ENCODE results near the gene CIZ1.
"Not testable (repeated sequence)": the region's sequence is repeated elsewhere in the genome, so short reads cannot be mapped to it uniquely, and the experiment has no call there.

CIZ1 gene

DNA sequence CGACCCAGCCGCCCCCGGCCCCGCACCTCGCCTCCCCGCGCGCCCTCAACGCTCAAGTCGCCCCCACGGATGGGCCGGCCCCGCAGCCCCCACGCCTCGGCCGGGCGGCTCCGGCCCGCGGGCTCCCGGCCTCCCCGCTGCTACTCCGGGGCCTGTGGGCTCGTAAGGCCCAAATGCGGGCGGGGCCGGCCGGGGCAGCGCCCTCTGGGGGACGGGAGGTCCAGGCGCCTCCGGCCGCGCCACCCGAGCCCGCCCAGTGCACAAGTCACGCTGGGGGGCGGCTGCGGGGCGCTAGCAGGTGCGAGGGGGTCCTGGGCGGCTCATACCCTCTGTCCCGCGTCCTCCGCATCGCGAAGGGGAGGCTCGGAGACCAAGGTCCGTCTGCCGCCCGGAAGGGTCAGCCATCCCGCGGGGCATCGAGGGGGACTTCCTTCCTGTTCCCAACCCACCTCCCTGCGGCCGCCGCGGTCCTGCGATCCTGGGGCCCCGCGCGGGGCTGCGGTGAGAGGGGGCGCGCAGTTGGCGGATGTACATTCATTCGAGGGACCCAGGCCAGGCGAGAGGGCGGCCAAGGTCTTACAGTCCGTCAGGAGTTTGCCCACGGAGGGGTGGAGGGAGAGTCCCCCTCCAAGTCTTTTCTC is at the start of gene CIZ1:
Gene CIZ1, minus strand, starts transcription at position 167 of the 641 bp plus-strand sequence. CDS start 715 bp downstream, outside the sequence.
- peak; percentile 78 for DNase-seq
- no peaks in the 10 kb centered on the region for H3K9me3 Mint-ChIP-seq
- peaks cover 40% of the 10 kb centered on the region for H3K27me3 Mint-ChIP-seq
- H3K27ac Mint-ChIP-seq, result peak within 1 kb of the TSS; percentile 83
- peak within 1 kb of the TSS; percentile 93 for H3K4me3 Mint-ChIP-seq
- CTCF ChIA-PET, result interaction anchor here (1.5 to 2.1 kb wide), 3 partner anchors 11 to 32 kb away, joined by 4 to 9 read pairs (median 5); partner anchors contain the start of genes BBLN and DNM1
- H3K4me1 Mint-ChIP-seq, result peaks cover 41% of the 10 kb centered on the region
- H3K36me3 Mint-ChIP-seq, result peaks cover 20% of the 10 kb centered on the region

DNA sequence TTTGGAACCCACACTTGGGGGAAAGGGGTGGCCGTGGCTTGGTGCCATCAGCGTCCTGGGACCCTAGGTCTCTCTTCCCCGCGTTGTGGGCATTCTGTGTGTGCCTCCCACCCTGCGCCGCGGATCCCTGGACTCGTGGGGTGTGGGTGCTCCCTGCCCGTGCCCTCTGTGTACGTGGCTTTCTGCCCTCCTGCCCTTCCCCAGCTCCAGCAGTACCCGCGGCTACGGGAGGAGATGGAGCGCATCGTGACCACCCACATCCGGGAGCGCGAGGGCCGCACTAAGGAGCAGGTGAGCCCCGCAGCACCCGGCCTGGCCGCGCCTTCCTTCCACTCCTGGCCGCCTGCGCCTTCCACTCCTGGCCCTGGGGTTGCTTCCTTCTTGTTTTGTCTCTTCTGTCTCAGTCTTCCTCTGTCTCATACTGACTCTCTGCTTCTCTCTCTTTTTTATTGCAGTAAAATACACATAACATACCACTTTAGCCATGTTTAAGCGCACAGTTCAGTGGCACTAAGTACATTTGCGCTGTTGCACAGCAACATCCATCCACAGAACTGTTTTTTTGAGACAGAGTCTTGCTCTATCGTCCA is 42.5 kb upstream of the CIZ1 start:
- Mint-ChIP-seq H3K27me3 (peaks cover 10% of the 10 kb centered on the region), H3K4me3 (no peak overlapping the region), H3K36me3 (no peaks in the 10 kb centered on the region), H3K9me3 (no peaks in the 10 kb centered on the region), H3K4me1 (no peaks in the 10 kb centered on the region), H3K27ac (no peak overlapping the region)
- CTCF ChIA-PET, result interaction anchor here (0.6 kb wide), 1 partner anchor 13 kb away, joined by 3 read pairs; no protein-coding TSS in a partner anchor
- DNase-seq, result no peak

DNA sequence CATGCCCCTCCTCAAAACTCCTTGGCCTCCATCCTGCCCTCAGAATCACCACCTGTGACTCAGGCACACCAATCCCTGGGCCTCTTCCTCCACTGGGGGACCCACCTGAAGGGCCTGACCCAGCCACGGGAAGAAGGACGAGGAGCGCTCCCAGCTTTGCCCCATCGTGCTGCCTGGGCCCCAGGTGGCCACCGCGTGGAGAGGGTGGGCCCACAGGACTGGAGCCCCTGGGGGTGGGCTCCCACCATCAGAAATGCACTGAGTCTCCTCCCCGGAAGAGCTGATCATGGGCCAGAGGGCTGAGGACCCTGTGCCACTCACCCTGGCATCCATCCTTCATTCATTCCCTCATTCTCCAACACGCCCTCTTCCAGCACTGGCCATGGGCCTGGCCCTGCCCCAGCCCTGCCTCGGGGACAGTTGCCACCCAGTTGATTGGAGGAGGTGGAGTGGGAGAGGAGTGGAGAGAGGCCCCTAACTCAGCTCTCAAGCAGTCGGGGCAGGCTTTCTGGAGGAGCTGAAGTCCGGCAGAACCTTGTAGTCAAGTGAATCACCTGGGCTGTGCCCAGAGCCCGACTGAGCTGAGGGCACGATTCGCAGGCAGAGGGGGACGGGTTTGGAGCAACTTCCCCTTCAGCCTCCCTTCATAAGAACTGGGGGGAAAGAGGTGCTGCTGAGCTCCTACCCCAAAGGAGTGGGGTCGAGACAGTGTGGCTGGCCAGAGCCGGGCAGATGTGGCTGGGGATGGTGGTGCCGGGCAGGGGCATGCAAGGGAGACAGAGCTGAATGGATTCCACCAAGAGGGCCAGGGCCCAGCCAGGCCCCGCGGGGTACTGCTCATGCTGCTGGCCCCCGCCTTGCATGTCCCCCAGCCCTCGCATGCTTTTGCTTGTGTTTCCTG is 41.4 kb upstream of the CIZ1 start:
- H3K4me1 Mint-ChIP-seq, result no peaks in the 10 kb centered on the region
- no peak for DNase-seq
- no peak overlapping the region for H3K27ac Mint-ChIP-seq
- H3K4me3 Mint-ChIP-seq, result no peak overlapping the region
- CTCF ChIA-PET, result no interaction called here
- H3K36me3 Mint-ChIP-seq, result no peaks in the 10 kb centered on the region
- no peaks in the 10 kb centered on the region for H3K9me3 Mint-ChIP-seq
- peaks cover 13% of the 10 kb centered on the region for H3K27me3 Mint-ChIP-seq

DNA sequence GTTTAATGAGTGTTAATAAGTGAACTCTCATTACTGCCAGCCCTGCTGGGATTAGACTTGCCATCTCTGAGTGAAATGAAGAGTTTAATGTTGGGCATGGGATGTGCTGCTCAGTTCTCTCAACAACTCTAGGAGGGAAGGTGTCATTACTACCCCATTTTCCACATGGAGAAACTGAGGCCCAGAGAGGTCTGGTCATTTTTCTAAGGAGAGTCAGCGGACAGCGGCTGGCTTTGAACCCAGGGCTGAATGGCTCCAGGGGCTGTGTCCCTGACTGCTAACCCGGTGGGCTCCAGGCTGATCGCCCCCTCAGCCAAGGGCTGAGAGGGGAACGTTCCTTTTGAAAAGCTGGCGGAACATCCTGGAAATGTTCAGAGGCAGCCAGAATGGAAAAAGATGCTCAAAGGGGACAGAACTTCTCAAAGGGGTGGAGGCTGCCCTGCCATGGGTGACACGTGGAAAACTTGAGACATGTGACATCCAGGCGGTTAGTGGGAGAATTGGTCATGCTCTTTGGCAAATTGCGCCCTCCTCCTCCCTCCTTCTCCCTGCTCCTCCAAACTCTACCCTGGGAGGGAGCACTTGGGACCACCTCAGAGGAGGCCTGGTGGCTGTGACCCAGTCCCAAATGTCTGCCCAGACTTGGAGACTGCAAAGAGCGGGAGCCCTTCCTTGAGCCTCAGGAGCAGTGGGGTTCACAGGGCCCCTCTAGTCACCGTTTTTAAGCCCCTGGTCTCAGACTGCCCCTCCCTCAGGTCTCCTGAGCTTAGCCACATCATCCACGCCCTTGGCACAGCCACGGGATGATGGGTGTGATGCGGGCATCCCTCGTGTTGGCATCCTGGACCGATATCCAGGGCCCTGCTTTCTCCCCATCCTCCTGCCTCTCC is 40.5 kb upstream of the CIZ1 start:
- no peak for DNase-seq
- CTCF ChIA-PET, result no interaction called here
- no peak overlapping the region for H3K27ac Mint-ChIP-seq

GRCh38 chr9:128230897-128231296 is 39.5 kb upstream of the CIZ1 start:
- H3K27ac Mint-ChIP-seq, H3K9me3 Mint-ChIP-seq, H3K36me3 Mint-ChIP-seq, H3K4me3 Mint-ChIP-seq, CTCF ChIA-PET, H3K4me1 Mint-ChIP-seq, DNase-seq: not testable (repeated sequence)
- peaks cover 18% of the 10 kb centered on the region for H3K27me3 Mint-ChIP-seq

More for the DNA sequence above, 40.5 kb upstream of the CIZ1 start:
- Mint-ChIP-seq H3K4me1 (no peaks in the 10 kb centered on the region), H3K4me3 (no peak overlapping the region), H3K27me3 (peaks cover 13% of the 10 kb centered on the region), H3K36me3 (no peaks in the 10 kb centered on the region), H3K9me3 (no peaks in the 10 kb centered on the region)

DNA sequence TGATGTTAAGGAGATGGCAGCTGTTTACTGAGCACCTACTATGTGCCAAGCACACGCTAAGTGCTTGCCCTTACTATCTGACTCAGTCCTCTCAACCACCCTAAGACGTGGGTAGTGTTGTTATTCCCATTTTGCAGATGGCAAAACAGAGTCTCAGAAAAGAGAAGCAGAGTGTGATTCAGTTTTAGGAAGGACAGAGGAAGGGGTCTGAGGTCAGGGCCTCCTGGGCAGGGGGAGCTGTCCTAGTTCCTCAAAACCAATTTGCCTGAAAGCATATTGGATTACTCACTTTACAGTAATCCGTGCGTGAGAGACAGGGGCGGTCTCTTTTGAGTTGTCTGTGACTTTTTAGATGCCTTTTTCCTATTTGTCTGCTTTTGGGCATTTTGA is 35.0 kb upstream of the CIZ1 start:
- H3K9me3 Mint-ChIP-seq, result no peaks in the 10 kb centered on the region
- H3K4me3 Mint-ChIP-seq, result no peak overlapping the region
- CTCF ChIA-PET, result no interaction called here

DNA sequence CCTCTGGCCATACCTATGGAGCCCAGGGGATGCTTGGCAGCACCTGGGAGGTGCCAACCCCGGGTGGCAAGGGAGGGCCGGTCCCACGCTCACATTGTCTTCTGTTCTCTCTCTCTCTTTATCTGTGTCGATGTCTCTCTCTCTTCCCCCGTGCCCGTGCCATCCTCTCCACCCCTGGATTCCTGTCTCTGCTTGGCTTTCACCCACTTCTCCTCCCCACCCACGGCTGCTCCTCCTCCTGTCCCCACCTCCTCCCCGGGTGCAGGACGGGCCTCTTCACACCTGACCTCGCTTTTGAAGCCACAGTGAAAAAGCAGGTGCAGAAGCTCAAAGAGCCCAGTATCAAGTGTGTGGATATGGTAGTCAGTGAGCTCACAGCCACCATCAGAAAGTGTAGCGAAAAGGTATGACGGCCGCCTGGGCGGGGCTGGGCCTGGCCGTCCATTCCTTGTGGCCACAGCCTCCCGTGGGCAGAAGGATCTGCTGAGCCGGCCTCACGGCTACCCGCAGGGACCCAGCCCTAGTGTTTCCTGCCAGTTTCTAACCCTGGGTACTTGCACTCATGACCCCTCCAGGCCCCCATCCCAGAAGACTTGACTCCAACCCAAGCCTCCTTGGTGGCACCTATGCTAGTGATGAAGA is 34.5 kb upstream of the CIZ1 start:
- no peaks in the 10 kb centered on the region for H3K36me3 Mint-ChIP-seq
- no peak overlapping the region for H3K27ac Mint-ChIP-seq
- no peak for DNase-seq
- H3K4me1 Mint-ChIP-seq, result no peaks in the 10 kb centered on the region
- CTCF ChIA-PET, result no interaction called here
- no peaks in the 10 kb centered on the region for H3K9me3 Mint-ChIP-seq
- peaks cover 32% of the 10 kb centered on the region for H3K27me3 Mint-ChIP-seq
- H3K4me3 Mint-ChIP-seq, result no peak overlapping the region

More for the DNA sequence above, 35.0 kb upstream of the CIZ1 start:
- no peak overlapping the region for H3K27ac Mint-ChIP-seq
- H3K4me1 Mint-ChIP-seq, result no peaks in the 10 kb centered on the region
- peaks cover 30% of the 10 kb centered on the region for H3K27me3 Mint-ChIP-seq
- H3K36me3 Mint-ChIP-seq, result no peaks in the 10 kb centered on the region
- DNase-seq, result no peak

DNA sequence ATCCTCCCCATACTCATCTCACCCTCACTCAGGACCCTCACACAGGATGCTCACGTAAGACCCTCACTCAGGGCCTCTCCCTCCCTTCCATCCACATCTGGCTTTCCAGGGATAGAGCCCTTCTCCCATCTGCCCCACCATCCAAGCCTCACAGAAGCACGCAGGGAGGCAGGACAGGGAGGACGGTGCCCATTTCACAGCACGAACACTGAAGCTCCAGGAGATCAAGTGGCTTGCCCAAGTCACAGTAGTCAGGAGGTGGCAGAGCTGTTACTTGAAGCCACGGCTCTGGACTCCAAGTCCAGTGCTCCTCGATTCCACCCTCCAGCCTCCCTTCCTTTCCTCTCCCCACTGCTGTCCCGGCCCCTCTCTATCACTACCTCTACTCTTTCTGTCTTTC is 33.5 kb upstream of the CIZ1 start:
- Mint-ChIP-seq H3K36me3 (no peaks in the 10 kb centered on the region), H3K27me3 (peaks cover 42% of the 10 kb centered on the region), H3K27ac (no peak overlapping the region), H3K4me3 (no peak overlapping the region), H3K4me1 (no peaks in the 10 kb centered on the region), H3K9me3 (no peaks in the 10 kb centered on the region)
- CTCF ChIA-PET, result no interaction called here
- DNase-seq, result no peak

DNA sequence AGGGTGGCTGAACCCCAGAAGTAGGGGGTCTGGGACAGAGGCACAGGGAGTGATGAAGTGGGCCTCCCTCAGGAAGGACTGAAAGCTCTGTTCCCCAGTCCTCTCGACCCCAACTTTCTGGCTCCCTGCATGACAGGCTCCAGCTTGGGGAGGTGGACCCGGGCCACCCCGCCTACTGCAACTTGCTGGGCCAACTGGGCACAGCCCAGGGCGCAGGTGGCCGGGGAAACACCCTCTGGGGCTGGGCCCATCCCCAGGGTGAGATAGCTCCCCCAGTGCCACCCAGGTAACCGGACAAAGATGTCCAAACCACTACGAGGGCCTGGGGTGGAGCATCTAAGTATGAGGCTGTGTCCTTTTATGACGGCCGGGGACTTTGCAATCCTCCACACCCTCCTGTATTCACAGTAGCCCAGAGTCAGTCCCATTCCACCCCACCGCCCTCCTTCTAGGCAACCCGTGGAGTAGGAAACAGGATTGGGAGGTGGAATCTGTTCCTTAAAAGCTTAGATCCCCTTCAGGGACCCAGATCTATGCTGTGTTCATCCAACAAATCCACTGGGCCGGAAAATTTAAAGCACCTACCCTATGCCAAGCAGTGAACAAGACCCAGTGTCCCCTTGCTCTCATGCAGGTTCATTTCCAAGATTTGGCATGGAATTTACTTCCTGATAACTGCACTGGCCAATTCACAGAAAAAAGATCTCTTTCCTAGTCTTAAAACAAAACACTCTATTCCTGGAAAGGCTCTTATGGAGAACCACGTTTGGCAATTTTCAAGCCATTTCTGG is 31.7 kb upstream of the CIZ1 start:
- H3K4me3 Mint-ChIP-seq, result no peak overlapping the region
- peaks cover 56% of the 10 kb centered on the region for H3K27me3 Mint-ChIP-seq
- no peak for DNase-seq
- CTCF ChIA-PET, result no interaction called here
- H3K36me3 Mint-ChIP-seq, result no peaks in the 10 kb centered on the region
- H3K27ac Mint-ChIP-seq, result no peak overlapping the region
- H3K9me3 Mint-ChIP-seq, result no peaks in the 10 kb centered on the region
- H3K4me1 Mint-ChIP-seq, result peaks cover 11% of the 10 kb centered on the region

DNA sequence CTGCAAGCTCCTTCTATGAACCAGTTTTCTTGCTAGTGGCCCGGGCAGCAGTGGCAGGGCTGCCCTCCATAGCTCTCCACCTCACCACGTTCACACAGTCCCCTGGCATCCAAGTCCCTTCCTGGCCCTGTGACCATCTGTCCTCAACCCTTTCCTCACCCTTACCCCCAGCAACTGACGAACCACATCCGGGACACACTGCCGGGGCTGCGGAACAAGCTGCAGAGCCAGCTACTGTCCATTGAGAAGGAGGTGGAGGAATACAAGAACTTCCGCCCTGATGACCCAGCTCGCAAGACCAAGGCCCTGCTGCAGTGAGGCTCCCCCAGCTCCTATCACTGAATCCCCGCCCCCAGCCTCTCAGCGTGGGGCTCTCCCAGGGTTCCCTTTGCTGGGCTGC is 30.7 kb upstream of the CIZ1 start:
- DNase-seq, result no peak
- Mint-ChIP-seq H3K4me3 (no peak overlapping the region), H3K27ac (no peak overlapping the region), H3K36me3 (no peaks in the 10 kb centered on the region), H3K4me1 (peaks cover 14% of the 10 kb centered on the region), H3K27me3 (peaks cover 58% of the 10 kb centered on the region), H3K9me3 (no peaks in the 10 kb centered on the region)
- CTCF ChIA-PET, result interaction anchor here (0.7 to 1.0 kb wide), 2 partner anchors 97 to 105 kb away, joined by 3 read pairs; no protein-coding TSS in a partner anchor

- no peak overlapping the region for H3K27ac Mint-ChIP-seq
- CTCF ChIA-PET, result interaction anchor here (1.5 kb wide), 1 partner anchor 94 kb away, joined by 3 read pairs; no protein-coding TSS in a partner anchor
Measured at GRCh38 chr9:128219831-128220230, 28.5 kb upstream of the CIZ1 start.

DNA sequence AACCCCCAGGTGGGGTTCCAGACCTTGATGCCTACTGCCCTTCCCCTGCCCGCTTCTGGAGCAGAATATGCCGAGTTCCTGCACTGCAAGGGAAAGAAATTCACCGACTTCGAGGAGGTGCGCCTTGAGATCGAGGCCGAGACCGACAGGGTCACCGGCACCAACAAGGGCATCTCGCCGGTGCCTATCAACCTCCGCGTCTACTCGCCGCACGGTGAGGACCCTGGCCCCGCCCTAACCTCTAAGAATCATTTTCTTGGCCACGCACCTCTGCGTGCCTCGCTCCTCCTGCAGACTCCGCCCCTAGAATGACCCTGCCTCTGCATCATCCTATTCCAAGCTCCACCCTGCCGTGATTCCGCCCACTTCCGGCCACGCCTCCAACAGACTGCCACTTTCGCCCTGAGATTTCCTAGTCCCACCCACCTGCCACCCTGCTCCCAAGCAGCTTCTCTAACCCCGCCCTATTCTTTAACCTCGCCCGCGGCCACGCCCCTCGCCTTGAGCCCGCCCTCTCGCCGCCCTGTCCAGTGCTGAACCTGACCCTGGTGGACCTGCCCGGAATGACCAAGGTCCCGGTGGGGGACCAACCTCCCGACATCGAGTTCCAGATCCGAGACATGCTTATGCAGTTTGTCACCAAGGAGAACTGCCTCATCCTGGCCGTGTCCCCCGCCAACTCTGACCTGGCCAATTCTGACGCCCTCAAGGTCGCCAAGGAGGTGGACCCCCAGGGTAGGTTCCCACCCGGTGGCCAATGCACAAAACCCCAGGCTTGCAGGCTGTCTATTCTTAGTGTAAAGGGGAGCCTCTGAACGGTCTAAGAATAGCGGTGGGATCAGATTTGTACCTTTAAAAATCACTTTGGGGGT is 27.4 kb upstream of the CIZ1 start:
- Mint-ChIP-seq H3K27me3 (peaks cover 64% of the 10 kb centered on the region), H3K4me3 (peak overlapping the region; percentile 67), H3K27ac (peak overlapping the region; percentile 38), H3K9me3 (no peaks in the 10 kb centered on the region), H3K36me3 (no peaks in the 10 kb centered on the region), H3K4me1 (peaks cover 14% of the 10 kb centered on the region)
- DNase-seq, result peak; percentile 98
- CTCF ChIA-PET, result interaction anchor here (0.5 to 1.5 kb wide), 3 partner anchors 15 to 93 kb away, joined by 3 to 5 read pairs (median 3); partner anchors contain the start of gene DNM1

More at GRCh38 chr9:128219831-128220230, 28.5 kb upstream of the CIZ1 start:
- DNase-seq, result no peak
- Mint-ChIP-seq H3K27me3 (peaks cover 55% of the 10 kb centered on the region), H3K9me3 (no peaks in the 10 kb centered on the region), H3K36me3 (no peaks in the 10 kb centered on the region), H3K4me3 (no peak overlapping the region), H3K4me1 (peaks cover 14% of the 10 kb centered on the region)

Measured in activated naive CD4-positive, alpha-beta T cell treated with anti-CD3 and anti-CD28 coated beads, Interleukin-2, amount 10 ng/mL, durations not matched to agents 7 days and 5 days (primary cell).